Stimulated activated CD8-positive, alpha-beta memory T cell treated with anti-CD3 and anti-CD28 coated beads, Interleukin-4, amount 100 ng/mL, for 48 hours (primary cell): ENCODE data around the gene TEDC1.
"Not testable (repeated sequence)": the region's sequence is repeated elsewhere in the genome, so short reads cannot be mapped to it uniquely, and the experiment has no call there.

Experiments used
- DNase-seq: peaks from one replicate; pipeline ENCODE4 v3.0.0-alpha.2; 2020

Gene TEDC1

DNA sequence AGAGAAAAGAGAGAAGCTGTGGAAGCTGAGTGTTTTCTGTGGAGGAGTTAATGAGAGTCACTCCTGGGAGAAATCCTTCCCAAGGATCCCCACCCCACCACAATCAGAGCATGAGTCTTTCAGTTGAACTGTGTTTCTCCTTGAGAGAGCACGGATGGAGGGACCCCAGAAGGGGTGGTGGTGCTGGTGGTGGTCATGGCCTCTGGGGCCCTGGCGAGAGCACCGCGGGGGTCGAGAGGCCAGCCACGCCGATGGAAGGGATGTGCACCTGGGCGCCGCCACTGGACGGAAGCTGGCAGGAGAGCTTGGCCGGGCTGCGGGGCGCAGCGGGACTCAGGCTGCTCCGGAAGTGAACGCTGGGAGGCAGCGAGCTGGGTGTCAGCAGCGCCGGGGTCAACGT is 55.4 kb downstream of the TEDC1 start:
- DNase-seq, result not testable (repeated sequence)

DNA sequence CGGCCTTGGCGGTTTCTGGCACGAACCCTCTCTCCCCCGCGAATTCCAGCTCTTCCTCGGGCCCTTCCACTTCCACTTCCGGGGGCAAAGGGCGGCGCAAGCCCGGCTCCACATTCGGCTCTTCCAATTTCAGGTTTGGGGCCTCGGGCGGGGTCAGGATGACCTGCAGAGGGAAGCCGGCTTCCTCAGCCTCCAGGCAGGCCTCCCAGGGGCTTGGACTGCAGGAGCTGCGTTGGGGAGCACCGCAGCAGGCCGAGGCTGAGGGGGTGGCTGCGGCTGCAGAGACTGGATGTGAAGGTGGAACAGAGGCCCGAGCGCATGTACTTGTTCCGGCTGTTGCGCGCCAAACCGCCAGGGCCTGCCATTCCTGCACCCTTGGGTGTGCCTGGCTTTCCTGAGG is 56.0 kb downstream of the TEDC1 start:
- DNase-seq, result not testable (repeated sequence)

DNA sequence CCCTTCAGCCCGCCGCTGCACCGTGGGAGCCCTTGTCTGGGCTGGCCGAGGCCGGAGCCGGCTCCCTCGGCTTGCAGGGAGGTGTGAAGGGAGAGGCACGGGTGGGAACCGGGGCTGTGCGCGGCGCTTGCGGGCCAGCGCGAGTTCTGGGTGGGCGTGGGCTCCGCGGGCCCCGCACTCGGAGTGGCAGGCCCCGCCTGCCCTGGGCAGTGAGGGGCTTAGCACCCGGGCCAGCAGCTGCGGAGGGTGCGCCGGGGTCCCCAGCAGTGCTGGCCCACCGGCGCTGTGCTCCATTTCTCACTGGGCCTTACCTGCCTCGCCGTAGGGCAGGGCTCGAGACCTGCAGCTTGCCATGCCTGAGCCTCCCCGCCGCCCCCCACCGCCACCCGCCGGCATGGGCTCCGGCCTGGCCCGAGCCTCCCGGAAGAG is 56.7 kb downstream of the TEDC1 start:
- no peak for DNase-seq
